DMS153 (cell line): ENCODE measurements around the gene ASL.
"Not testable (repeated sequence)": the region's sequence is repeated elsewhere in the genome, so short reads cannot be mapped to it uniquely, and the experiment has no call there.

ENCODE experiments used
- DNase-seq: peaks from one replicate; lab custom pipeline; 2025; lab: John Stamatoyannopoulos, UW

Gene ASL

GRCh38 chr7:66119245-66119850 is 43.7 kb downstream of the ASL start:
- no peak for DNase-seq

GRCh38 chr7:66123175-66123528 is 47.5 kb downstream of the ASL start:
- DNase-seq = no peak

- not testable (repeated sequence) for DNase-seq
Measured at GRCh38 chr7:66124569-66124861, 48.9 kb downstream of the ASL start.

- no peak for DNase-seq
Measured at GRCh38 chr7:66125052-66125694, 49.6 kb downstream of the ASL start.

- DNase-seq = not testable (repeated sequence)
Measured at GRCh38 chr7:66125781-66126352, 50.2 kb downstream of the ASL start.

DNA sequence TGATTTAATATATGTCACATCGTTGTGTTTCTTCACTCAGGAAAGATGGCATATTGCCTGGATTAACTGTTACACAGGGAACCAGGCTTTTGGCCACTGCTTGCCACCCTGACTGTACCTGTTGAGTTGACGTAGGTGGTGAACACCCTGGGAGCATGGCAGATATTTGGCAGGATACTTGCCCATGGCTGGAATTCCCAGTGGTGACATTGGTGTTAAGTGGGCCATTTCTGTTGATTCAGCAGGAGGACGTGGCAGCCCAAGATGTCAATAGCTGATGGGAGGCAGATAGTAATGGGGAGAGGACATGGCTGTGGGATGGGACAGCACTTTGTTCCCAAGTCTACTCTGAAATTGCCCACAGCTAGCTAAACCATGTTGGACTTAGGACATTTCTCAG is 51.6 kb downstream of the ASL start:
- DNase-seq = not testable (repeated sequence)

DNA sequence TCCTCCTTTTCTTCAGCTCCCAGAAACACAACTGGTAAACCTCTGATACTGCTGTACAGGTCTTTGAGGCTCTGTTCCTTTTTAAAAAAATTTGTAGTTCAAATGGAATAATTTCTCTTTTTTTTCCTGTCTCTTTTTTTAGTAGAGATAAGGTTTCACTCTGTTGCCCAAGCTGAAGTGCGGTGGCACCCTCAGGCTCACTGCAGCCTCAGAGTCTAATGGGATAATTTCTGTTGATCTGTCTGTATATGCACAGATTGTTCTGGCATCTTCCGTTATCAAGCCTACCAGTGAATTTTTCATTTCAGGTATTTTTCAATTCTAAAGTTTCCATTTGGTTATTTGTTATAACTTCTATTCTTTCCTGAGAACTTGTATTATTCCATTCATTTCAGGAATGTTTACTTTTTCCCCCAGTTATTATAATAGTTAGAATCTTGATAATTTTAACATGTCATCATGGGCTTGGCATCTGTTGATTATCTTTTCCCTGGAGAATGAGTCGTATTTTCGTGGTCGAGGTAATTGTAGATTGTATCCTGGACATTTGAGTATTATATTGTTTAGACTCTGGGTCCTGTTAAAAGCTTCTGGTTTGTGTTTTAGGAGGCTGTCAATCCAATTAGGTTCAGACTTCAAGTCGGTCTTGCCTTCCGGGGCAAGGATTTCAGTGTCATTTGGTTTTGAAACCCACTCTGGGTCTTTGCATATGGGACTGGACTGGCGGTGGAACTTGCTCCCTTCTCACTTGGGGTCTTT is 63.6 kb downstream of the ASL start:
- no peak for DNase-seq

GRCh38 chr7:66140924-66141323 is 65.3 kb downstream of the ASL start:
- DNase-seq = peak; percentile 0

- no peak for DNase-seq
Measured at GRCh38 chr7:66142334-66142733, 66.7 kb downstream of the ASL start.

DNA sequence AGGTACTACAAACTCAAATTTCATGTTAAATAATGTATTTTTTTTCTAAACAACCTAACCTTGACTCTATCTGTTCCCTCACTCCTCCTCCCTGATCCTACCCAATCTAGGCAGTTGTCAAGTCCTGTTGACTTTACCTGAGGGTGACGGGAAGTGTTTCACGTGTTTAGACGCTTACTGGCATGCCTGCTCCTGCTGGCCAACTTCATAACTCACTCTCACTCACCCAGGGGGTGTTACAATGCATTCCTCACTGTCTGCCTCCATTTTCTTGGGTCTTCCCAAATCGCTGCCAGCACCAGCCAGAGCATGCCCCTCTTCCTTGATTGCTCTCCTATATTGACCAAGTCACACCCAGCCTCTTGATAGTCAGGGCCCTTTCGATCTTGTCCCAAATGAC is 67.4 kb downstream of the ASL start:
- DNase-seq = no peak
